Sigmoid colon (tissue), 4 donors: ENCODE results near the gene C5orf15.

Experiments used
- EP300 ChIP-seq, 4 donors: sonication (generic); formaldehyde crosslinking; IDR thresholded peaks; one replicate each; pipeline ENCODE4 v1.6.1; 2017; ENCODE audit warnings: antibody characterized with exemption in 4 of 4
- POLR2A ChIP-seq, 2 donors: fragments of 450-650 bp; IDR thresholded peaks; one replicate each; pipeline ENCODE4 v1.6.1; 2016; ENCODE audit warnings: antibody characterized with exemption in 2 of 2, mild to moderate bottlenecking in 2 of 2, moderate library complexity in 2 of 2
- TF ChIP-seq, protein P1 (sequence below), 4 experiments: fragments of 450-650 bp in 3 of 4; fragments of 200-600 bp in 1 of 4; IDR thresholded peaks; one replicate each; pipeline ENCODE4 v1.5.1; 2016 to 2019; ENCODE audit warnings: antibody characterized with exemption in 4 of 4, mild to moderate bottlenecking in 3 of 4, moderate library complexity in 2 of 4

DNA sequence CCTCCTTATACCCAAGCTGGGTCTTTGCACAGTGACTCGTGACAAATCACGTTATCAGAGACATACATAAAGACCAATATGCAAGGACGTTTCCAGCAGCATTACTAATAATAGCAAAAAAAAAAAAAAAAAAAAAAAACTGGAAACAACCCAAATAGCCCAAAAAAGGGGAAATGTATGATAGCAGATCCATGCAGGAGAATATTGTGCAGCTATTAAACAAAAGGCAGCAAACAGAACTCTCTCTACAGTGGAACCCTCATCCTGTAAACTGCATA is 37.7 kb downstream of the C5orf15 start:
- TF ChIP-seq, protein P1, sequence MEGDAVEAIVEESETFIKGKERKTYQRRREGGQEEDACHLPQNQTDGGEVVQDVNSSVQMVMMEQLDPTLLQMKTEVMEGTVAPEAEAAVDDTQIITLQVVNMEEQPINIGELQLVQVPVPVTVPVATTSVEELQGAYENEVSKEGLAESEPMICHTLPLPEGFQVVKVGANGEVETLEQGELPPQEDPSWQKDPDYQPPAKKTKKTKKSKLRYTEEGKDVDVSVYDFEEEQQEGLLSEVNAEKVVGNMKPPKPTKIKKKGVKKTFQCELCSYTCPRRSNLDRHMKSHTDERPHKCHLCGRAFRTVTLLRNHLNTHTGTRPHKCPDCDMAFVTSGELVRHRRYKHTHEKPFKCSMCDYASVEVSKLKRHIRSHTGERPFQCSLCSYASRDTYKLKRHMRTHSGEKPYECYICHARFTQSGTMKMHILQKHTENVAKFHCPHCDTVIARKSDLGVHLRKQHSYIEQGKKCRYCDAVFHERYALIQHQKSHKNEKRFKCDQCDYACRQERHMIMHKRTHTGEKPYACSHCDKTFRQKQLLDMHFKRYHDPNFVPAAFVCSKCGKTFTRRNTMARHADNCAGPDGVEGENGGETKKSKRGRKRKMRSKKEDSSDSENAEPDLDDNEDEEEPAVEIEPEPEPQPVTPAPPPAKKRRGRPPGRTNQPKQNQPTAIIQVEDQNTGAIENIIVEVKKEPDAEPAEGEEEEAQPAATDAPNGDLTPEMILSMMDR (IDR thresholded peaks at IDR 0.05) = no peak
- TF ChIP-seq POLR2A (IDR thresholded peaks at IDR 0.05) (no peak), EP300 (IDR thresholded peaks at IDR 0.05) (no peak)
